ENCODE data around the gene VDR. TPM values are rescaled to one million over a fixed set of nuclear protein-coding genes. Genes with fewer than 3 reads are reported as not detected.

VDR gene
- total RNA-seq, 1 donor = 32.2 TPM

- H3K4me2 ChIP-seq (ENCODE audit: insufficient read depth, low read length) = no peak overlapping the region
- H3K4me1 ChIP-seq (ENCODE audit: insufficient read depth, low read length) = peaks cover 10% of the 10 kb centered on the region
- no peak overlapping the region for H3K4me3 ChIP-seq (ENCODE audit: insufficient read depth, low read length)
- no peaks in the 10 kb centered on the region for H3K9me3 ChIP-seq (ENCODE audit: low read depth, low read length)
- TF ChIP-seq, protein P1, sequence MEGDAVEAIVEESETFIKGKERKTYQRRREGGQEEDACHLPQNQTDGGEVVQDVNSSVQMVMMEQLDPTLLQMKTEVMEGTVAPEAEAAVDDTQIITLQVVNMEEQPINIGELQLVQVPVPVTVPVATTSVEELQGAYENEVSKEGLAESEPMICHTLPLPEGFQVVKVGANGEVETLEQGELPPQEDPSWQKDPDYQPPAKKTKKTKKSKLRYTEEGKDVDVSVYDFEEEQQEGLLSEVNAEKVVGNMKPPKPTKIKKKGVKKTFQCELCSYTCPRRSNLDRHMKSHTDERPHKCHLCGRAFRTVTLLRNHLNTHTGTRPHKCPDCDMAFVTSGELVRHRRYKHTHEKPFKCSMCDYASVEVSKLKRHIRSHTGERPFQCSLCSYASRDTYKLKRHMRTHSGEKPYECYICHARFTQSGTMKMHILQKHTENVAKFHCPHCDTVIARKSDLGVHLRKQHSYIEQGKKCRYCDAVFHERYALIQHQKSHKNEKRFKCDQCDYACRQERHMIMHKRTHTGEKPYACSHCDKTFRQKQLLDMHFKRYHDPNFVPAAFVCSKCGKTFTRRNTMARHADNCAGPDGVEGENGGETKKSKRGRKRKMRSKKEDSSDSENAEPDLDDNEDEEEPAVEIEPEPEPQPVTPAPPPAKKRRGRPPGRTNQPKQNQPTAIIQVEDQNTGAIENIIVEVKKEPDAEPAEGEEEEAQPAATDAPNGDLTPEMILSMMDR (IDR thresholded peaks at IDR 0.05; ENCODE audit: extremely low read depth, low read depth, low read length) = no peak
- peaks cover 23% of the 10 kb centered on the region for H3K36me3 ChIP-seq (ENCODE audit: insufficient read depth, low read length)
- DNase-seq (ENCODE audit: insufficient read length, low spot score, missing footprints) = no peak
- H3K79me2 ChIP-seq (ENCODE audit: insufficient read depth, low read length) = peaks cover 2% of the 10 kb centered on the region
- H4K20me1 ChIP-seq (ENCODE audit: insufficient read depth, low read length) = peaks cover 17% of the 10 kb centered on the region
- H2AFZ ChIP-seq (ENCODE audit: low read length) = no peak overlapping the region
- no peak overlapping the region for H3K27ac ChIP-seq (ENCODE audit: low read depth, low read length)
- no peaks in the 10 kb centered on the region for H3K27me3 ChIP-seq (ENCODE audit: insufficient read depth, low read length)
Measured at GRCh38 chr12:47874316-47874715, 30.5 kb downstream of the VDR start.

DNA sequence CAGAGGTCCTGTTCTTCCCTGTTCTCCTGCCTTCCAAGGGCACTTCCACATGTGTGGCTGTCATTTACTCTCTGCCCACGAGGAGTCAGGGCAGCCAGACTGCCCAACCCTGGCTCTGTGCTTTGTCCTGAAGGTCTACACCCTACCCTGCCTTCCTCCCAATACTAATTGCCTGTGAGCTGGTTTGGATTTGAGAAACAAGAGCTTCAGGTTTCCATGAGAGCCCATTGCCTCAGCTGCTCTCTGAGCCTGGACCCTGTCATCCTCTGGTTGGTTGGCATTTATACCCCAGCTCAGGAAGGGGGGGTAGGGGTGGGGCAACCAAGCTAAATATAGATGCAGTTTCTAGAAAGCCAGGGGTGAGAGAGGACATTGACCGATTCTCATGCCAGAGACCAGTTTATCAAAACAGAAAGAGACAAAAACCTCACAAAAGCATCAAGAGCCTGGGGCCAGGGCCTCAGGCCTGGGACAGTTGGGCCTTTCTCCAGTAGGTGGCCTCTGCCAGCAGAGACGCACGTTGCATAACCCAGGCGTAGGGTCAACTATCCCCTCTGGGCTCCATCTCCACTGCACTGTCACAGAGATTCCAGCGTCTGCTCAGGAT lies 34.5 kb downstream of the VDR start:
- Histone ChIP-seq H3K27me3 (ENCODE audit: insufficient read depth, low read length) (no peaks in the 10 kb centered on the region), H3K36me3 (ENCODE audit: insufficient read depth, low read length) (peaks cover 3% of the 10 kb centered on the region), H3K4me1 (ENCODE audit: insufficient read depth, low read length) (peaks cover 21% of the 10 kb centered on the region), H3K79me2 (ENCODE audit: insufficient read depth, low read length) (no peaks in the 10 kb centered on the region), H4K20me1 (ENCODE audit: insufficient read depth, low read length) (peaks cover 16% of the 10 kb centered on the region), H3K9me3 (ENCODE audit: low read depth, low read length) (no peaks in the 10 kb centered on the region), H2AFZ (ENCODE audit: low read length) (no peak overlapping the region), H3K4me3 (ENCODE audit: insufficient read depth, low read length) (no peak overlapping the region), H3K27ac (ENCODE audit: low read depth, low read length) (no peak overlapping the region), H3K4me2 (ENCODE audit: insufficient read depth, low read length) (no peak overlapping the region)
- TF ChIP-seq, protein P1 (IDR thresholded peaks at IDR 0.05; ENCODE audit: extremely low read depth, low read depth, low read length) = peak; percentile 47
- DNase-seq (ENCODE audit: insufficient read length, low spot score, missing footprints) = peak; percentile 76

DNA sequence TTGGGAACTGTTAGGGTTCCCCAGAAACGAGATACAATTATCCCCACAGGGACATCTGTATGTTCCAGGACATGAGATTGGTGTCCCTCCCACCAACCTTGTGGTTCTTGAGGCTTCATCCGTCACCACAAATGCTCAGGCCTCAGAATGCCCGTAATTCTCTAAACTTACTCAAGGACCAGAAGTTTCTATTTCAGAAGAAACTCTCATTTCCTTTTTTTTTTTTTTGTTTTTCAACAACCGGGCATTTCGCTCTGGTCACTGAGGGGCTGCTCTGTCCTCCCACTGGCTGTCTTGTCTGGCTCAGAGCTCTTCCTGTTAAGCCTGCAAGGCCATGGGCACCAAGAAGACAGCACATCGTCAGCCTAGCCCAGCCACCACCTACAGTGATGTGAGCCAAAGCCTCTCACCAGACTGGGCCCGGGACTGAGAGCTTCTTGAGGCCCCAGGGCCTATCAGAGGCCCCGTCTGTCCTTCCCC lies 36.2 kb downstream of the VDR start:
- Histone ChIP-seq H3K79me2 (ENCODE audit: insufficient read depth, low read length) (no peaks in the 10 kb centered on the region), H3K4me3 (ENCODE audit: insufficient read depth, low read length) (no peak overlapping the region), H3K4me2 (ENCODE audit: insufficient read depth, low read length) (no peak overlapping the region), H3K27me3 (ENCODE audit: insufficient read depth, low read length) (no peaks in the 10 kb centered on the region), H3K9me3 (ENCODE audit: low read depth, low read length) (no peaks in the 10 kb centered on the region), H3K27ac (ENCODE audit: low read depth, low read length) (peak overlapping the region; percentile 67), H4K20me1 (ENCODE audit: insufficient read depth, low read length) (peaks cover 13% of the 10 kb centered on the region), H2AFZ (ENCODE audit: low read length) (no peak overlapping the region), H3K36me3 (ENCODE audit: insufficient read depth, low read length) (peaks cover under 1% of the 10 kb centered on the region), H3K4me1 (ENCODE audit: insufficient read depth, low read length) (peaks cover 21% of the 10 kb centered on the region)
- DNase-seq (ENCODE audit: insufficient read length, low spot score, missing footprints) = peak; percentile 57
- TF ChIP-seq, protein P1 (IDR thresholded peaks at IDR 0.05; ENCODE audit: extremely low read depth, low read depth, low read length) = no peak

- Histone ChIP-seq H3K36me3 (ENCODE audit: insufficient read depth, low read length) (peaks cover 4% of the 10 kb centered on the region), H2AFZ (ENCODE audit: low read length) (no peak overlapping the region), H3K4me3 (ENCODE audit: insufficient read depth, low read length) (no peak overlapping the region), H3K79me2 (ENCODE audit: insufficient read depth, low read length) (no peaks in the 10 kb centered on the region), H3K27me3 (ENCODE audit: insufficient read depth, low read length) (no peaks in the 10 kb centered on the region), H3K27ac (ENCODE audit: low read depth, low read length) (peak overlapping the region; percentile 67), H3K4me2 (ENCODE audit: insufficient read depth, low read length) (peak overlapping the region; percentile 10), H4K20me1 (ENCODE audit: insufficient read depth, low read length) (peaks cover 13% of the 10 kb centered on the region), H3K4me1 (ENCODE audit: insufficient read depth, low read length) (peaks cover 21% of the 10 kb centered on the region), H3K9me3 (ENCODE audit: low read depth, low read length) (no peaks in the 10 kb centered on the region)
- TF ChIP-seq, protein P1 (IDR thresholded peaks at IDR 0.05; ENCODE audit: extremely low read depth, low read depth, low read length) = no peak
- DNase-seq (ENCODE audit: insufficient read length, low spot score, missing footprints) = peak; percentile 63
Measured at GRCh38 chr12:47868041-47868440, 36.8 kb downstream of the VDR start.

Measured in osteoblast (primary cell).